Thymus (tissue), 11 donors: ENCODE measurements around the gene TRIO. TPM values are rescaled to one million over a fixed set of nuclear protein-coding genes. Genes with fewer than 3 reads are reported as not detected.

Source experiments
- DNase-seq, 9 donors: peaks; one replicate each; pipeline ENCODE4 v3.0.0-alpha.2; 2013; ENCODE audit warnings: low spot score in 9 of 9, low read depth in 6 of 9, missing footprints in 1 of 9
- H3K27ac ChIP-seq, 2 donors: one replicate each; pipeline ENCODE4 v1.5.1; 2013; ENCODE audit warnings: control low read depth in 1 of 2, low read depth in 1 of 2, low read length in 1 of 2, mild to moderate bottlenecking in 1 of 2, moderate library complexity in 1 of 2
- H3K27me3 ChIP-seq, 2 donors: one replicate each; pipeline ENCODE4 v1.5.1; 2013; ENCODE audit warnings: low read length in 1 of 2; ENCODE audit not compliant: control insufficient read depth in 2 of 2, insufficient read depth in 1 of 2
- H3K36me3 ChIP-seq, 2 donors: one replicate each; pipeline ENCODE4 v1.5.1; 2013; ENCODE audit warnings: low read length in 1 of 2, mild to moderate bottlenecking in 1 of 2, moderate library complexity in 1 of 2; ENCODE audit not compliant: control insufficient read depth in 2 of 2, insufficient read depth in 2 of 2
- H3K4me1 ChIP-seq, 2 donors: one replicate each; pipeline ENCODE4 v1.5.1; 2013; ENCODE audit warnings: low read length in 2 of 2; ENCODE audit not compliant: control insufficient read depth in 2 of 2, insufficient read depth in 2 of 2
- H3K4me3 ChIP-seq, 2 donors: one replicate each; pipeline ENCODE4 v1.5.1; 2013; ENCODE audit warnings: low read length in 2 of 2, control low read depth in 1 of 2, mild to moderate bottlenecking in 1 of 2
- H3K9me3 ChIP-seq, 2 donors: one replicate each; pipeline ENCODE4 v1.5.1; 2013; ENCODE audit warnings: low read length in 1 of 2, mild to moderate bottlenecking in 1 of 2; ENCODE audit not compliant: control insufficient read depth in 2 of 2, insufficient read depth in 1 of 2
- WGBS: extraction: QIAGEN DNeasy Blood & Tissue Kit; methylation state at CpG from one replicate; pipeline ENCODE4 v1.1.7; 2013; 5-methylcytosine and 5-hydroxymethylcytosine counted together
- polyA plus RNA-seq: library from polyadenylated mRNA; stranded (reverse); fragments of 200-250 nt; gene quantifications from one replicate; pipeline ENCODE4 v1.2.3, GENCODE V29; 2013
- total RNA-seq: library from RNA; stranded (reverse); fragments of 120-200 nt; gene quantifications from one replicate; pipeline ENCODE4 v1.2.4, GENCODE V29; 2013
- donor health status: healthy.

TRIO gene
- total and polyA plus RNA-seq, 2 donors, result 26.9 to 52.1 TPM

DNA sequence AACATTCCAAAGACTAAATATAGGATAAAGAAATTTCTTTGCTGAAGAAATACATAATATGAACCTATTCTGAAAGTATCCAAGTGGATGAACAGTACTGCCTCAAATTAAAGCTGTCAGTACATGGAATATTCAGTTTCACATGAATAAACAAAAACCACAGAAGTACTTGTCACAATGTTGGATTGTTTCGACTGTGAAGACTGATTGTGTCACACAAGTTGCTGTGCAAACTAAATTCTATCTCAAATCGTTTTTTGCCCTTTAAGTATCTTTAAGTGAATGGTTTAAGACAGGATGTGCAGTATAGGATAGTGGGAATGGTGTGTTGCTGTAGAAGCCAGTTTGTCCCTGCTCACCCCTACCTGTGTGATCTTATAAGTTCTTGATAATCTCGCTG is 301.0 kb downstream of the TRIO start:
- Histone ChIP-seq H3K4me1 (peaks cover 0 to 6% of the 10 kb centered on the region in 2 donors), H3K4me3 (no peak overlapping the region), H3K27me3 (no peaks in the 10 kb centered on the region), H3K9me3 (no peaks in the 10 kb centered on the region), H3K27ac (peak overlapping the region in 1 of 2 donors; percentile 1), H3K36me3 (no peaks in the 10 kb centered on the region)
- 91% methylated on average over 3 of the region's 3 CpGs for WGBS
- no peak for DNase-seq

DNA sequence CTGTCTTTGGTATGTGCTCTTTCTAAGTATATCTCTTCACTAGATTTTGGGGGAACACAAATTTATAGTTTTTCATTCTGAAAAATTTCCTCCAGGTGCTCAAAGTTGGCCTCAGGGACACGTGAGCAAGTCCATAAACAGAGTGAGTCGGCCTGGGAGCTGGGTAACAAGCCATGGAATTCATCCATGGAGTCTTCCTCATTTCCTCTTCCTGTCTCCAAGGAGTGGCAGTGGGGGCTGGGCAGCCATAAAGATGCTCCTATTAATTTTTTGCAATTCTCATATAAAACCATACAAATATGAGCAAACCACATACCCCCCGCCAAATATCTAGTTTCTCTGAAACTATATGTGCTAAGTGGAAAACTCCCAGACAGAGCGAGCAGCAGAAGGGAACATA is 301.9 kb downstream of the TRIO start:
- H3K36me3 ChIP-seq, result no peaks in the 10 kb centered on the region
- 98% methylated on average over 4 of the region's 4 CpGs for WGBS
- no peaks in the 10 kb centered on the region for H3K27me3 ChIP-seq
- no peak overlapping the region for H3K4me3 ChIP-seq
- H3K4me1 ChIP-seq, result peaks cover 0 to 10% of the 10 kb centered on the region in 2 donors
- H3K27ac ChIP-seq, result peak overlapping the region in 1 of 2 donors; percentile 38
- DNase-seq, result no peak
- H3K9me3 ChIP-seq, result no peaks in the 10 kb centered on the region

DNA sequence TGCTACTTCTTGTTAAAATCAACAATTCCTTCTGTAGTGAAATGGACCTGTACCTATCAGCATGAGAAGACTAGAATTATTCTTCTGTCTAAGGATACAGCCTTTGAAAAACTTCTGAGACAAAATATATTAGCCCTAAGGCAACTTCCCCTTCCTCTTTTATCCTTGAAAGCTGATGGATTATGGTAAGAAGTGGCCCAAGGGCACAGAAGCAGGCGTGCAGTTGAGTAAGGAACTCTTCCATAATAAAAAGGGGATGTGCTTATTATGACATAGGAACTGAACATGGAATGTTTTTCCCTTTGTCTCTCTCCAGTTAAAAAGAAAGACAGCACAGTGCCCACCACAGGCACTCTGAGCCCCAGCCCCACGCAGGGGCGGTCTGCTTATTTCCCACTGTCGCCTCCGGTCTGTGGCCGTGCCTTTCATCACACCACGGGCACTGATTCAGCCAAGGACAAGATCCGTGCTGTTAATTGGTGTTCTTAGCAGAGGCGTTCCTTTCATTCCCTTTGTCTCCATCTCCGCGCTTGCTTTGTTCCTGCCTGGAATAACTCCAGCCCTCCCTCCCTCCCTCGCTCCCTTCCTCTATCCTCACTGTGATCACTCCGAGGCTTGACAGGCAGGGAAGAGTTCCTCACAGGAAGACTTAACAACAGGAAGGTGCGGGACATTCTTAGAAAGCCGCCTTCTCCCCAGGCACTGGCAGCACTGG is 302.6 kb downstream of the TRIO start:
- no peak for DNase-seq
- Histone ChIP-seq H3K4me1 (peaks cover 0 to 10% of the 10 kb centered on the region in 2 donors), H3K27me3 (no peaks in the 10 kb centered on the region), H3K4me3 (no peak overlapping the region), H3K36me3 (no peaks in the 10 kb centered on the region), H3K27ac (peak overlapping the region in 1 of 2 donors; percentile 38), H3K9me3 (no peaks in the 10 kb centered on the region)
- 94% methylated on average over 15 of the region's 15 CpGs for WGBS

DNA sequence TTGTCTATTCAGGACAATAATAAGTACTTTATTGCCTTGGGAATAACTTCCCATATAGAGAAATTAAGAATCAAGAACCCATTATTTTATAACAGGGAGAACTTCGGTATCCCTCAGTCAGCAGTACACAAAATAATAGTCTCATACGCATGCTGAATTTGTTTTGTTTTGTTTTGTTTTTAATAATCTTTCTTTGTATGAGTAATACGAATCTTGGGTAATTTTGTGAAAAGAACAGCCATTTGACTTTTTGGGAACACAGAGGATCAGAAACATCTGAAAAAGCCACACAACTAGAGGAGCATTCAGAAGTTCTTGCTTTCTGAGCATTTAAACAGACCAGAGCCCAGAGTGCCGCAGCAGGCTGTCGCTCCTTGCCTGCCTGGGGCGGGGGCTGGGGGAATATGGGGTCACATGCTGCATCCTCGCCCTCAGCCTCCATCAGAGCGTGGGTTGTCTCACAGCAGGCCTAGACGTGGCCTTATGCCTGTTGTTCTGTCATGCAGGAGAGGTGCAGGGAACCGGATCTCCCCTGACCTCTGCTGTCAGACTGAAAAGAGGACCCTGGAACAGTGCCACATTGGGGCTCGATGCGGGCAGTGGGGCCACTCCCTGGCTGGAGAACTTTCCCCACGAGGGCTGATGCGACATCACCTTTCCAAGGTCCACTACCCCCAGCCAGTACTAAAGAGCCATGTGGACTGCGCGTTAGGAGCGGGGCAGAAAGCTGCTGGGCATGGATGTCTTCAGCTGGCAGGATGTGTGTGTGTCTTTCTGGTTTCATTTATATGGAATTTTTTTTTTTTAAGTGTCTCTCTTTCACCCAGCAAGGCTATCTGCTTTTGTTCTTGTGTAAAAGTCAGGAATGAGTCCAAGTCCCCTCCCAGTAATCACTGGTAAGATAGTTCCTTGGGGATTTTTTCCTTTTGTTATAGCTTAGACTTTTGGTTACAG is 305.1 kb downstream of the TRIO start:
- H3K27ac ChIP-seq, result peak overlapping the region; percentile 57 to 88
- H3K4me1 ChIP-seq, result peaks cover 0 to 19% of the 10 kb centered on the region in 2 donors
- H3K36me3 ChIP-seq, result no peaks in the 10 kb centered on the region
- no peaks in the 10 kb centered on the region for H3K27me3 ChIP-seq
- 93% methylated on average over 17 of the region's 17 CpGs for WGBS
- DNase-seq, result no peak
- no peaks in the 10 kb centered on the region for H3K9me3 ChIP-seq
- no peak overlapping the region for H3K4me3 ChIP-seq

DNA sequence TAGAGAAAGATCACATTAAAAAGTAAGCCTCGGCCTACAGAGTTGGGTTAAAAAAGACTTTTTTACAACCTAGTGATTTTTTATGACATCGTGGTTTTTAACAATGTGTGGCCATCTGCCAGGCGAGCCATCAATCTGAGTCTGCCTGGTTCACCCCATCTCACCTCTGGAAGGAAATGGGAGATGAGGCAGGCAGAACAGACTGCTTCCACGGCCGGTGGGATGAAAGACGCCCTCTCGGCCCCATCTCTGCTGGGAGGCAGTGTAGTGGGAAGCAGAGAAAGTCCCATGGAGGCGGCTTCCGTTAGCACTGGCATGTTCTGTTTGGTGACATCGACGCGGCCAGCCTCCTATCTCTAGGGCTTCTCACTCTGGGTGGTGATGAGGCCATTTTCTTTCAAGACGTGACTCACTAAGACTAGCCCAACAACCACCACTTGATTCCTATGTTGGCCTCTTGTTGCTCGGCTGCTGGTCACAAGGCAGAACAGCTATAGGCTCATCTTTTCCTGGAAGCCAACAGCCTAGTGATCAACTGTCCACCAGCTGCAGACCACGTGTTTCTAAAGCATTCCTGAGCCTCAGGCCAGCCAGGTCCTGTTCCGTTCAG is 306.0 kb downstream of the TRIO start:
- peak overlapping the region; percentile 57 to 88 for H3K27ac ChIP-seq
- H3K9me3 ChIP-seq, result no peaks in the 10 kb centered on the region
- peaks cover 2 to 19% of the 10 kb centered on the region in 2 donors for H3K4me1 ChIP-seq
- H3K36me3 ChIP-seq, result no peaks in the 10 kb centered on the region
- H3K27me3 ChIP-seq, result no peaks in the 10 kb centered on the region
- WGBS, result 86% methylated on average over 16 of the region's 16 CpGs
- no peak overlapping the region for H3K4me3 ChIP-seq
- no peak for DNase-seq

DNA sequence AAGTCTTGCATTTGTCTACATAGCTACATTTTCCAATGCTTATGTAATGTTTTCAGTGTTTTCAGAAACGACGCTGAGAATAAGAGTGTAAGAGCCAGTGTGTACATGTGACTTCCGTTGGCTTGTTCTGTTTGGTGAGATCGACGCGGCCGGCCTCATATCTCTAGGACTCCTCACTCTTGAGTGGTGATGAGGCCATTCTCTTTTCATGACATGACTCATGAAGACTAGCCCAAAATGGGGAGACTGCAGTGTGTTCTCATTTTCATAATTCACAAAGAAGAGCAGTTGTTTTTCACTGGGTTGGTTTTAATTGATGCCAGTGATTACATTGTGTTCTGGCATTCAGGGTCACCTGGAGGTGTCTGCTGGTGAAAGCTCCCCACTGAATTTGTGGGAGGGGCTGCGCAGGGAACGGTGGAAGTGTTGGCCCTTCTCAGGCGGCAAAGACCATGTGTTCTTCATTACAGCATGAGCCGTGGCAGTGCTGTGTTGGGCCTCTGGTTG is 306.9 kb downstream of the TRIO start:
- H3K4me1 ChIP-seq, result peaks cover 2 to 19% of the 10 kb centered on the region in 2 donors
- peak overlapping the region; percentile 64 to 88 for H3K27ac ChIP-seq
- WGBS, result 96% methylated on average over 11 of the region's 11 CpGs

DNA sequence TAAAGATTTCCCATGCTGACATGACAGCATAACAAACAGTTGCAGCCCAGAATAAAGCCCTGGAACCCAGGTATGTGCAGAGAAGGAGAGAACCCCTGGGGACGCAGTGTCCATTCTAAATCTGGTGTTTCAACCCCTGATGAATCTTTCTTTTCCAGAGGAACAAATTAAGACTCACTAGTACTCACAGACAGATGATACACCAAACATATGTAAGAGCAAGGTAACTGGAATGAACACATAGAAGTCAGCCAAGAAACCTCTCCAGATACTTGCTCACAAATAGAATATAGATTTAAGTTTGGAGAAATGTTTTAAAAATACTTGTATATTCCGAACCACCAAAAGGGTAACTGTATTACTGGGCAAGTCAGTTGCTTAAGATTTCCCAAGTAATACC is 307.6 kb downstream of the TRIO start:
- Histone ChIP-seq H3K36me3 (peaks cover 0 to 3% of the 10 kb centered on the region in 2 donors), H3K4me1 (peaks cover 2 to 19% of the 10 kb centered on the region in 2 donors), H3K9me3 (peaks cover 0 to 3% of the 10 kb centered on the region in 2 donors), H3K4me3 (no peak overlapping the region), H3K27ac (peak overlapping the region in 1 of 2 donors; percentile 88), H3K27me3 (no peaks in the 10 kb centered on the region)
- 95% methylated on average over 2 of the region's 2 CpGs for whole genome bisulfite sequencing
- DNase-seq, result no peak

More for the DNA sequence above, 306.9 kb downstream of the TRIO start:
- Histone ChIP-seq H3K27me3 (no peaks in the 10 kb centered on the region), H3K9me3 (peaks cover 0 to 3% of the 10 kb centered on the region in 2 donors), H3K4me3 (no peak overlapping the region), H3K36me3 (peaks cover 0 to 3% of the 10 kb centered on the region in 2 donors)
- no peak for DNase-seq

DNA sequence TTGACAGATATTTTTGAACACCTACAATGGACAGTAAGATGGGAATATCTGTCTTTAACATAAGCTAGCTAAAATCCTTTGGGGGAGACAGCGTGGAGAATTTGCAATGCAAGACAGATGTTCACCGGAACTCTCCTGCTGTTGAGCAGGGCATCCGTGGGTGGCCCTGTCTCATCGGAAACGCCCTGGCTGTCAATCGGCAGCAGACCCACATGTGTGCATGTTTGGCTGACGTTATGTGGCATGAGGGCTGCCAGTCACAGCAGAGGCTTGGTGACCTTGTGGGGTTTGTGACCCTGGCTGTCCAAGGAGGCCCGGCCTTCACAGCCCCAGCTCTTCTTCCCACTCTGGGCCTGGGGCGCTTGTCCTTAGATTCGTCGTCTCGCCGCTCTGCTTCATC is 308.7 kb downstream of the TRIO start:
- peaks cover 0 to 3% of the 10 kb centered on the region in 2 donors for H3K9me3 ChIP-seq
- DNase-seq, result no peak
- H3K27me3 ChIP-seq, result no peaks in the 10 kb centered on the region
- 93% methylated on average over 13 of the region's 13 CpGs for WGBS
- H3K4me3 ChIP-seq, result no peak overlapping the region
- peaks cover 0 to 3% of the 10 kb centered on the region in 2 donors for H3K36me3 ChIP-seq
- peaks cover 2 to 19% of the 10 kb centered on the region in 2 donors for H3K4me1 ChIP-seq
- no peak overlapping the region for H3K27ac ChIP-seq
